ENCODE results near the gene CLEC19A. TPM values are rescaled to one million over a fixed set of nuclear protein-coding genes. Genes with fewer than 3 reads are reported as not detected.

CLEC19A gene
- not detected for total RNA-seq
- long read RNA-seq: 0 reads

- intact Hi-C loops (cut with DNase I): no loop called here
- no peak for DNase-seq (ENCODE audit: low spot score)
These were observed at the start of gene CLEC19A for GRCh38 chr16:19285431-19285830. Gene CLEC19A, plus strand, starts transcription at chr16:19285731. Its CDS starts 121 bp downstream, at chr16:19285852.

- no peak for DNase-seq (ENCODE audit: low spot score)
- intact Hi-C loops (cut with DNase I): no loop called here
These were observed 49.6 kb upstream of the CLEC19A start for GRCh38 chr16:19235886-19236285.

GRCh38 chr16:19236561-19237209 lies 48.8 kb upstream of the CLEC19A start:
- DNase-seq (ENCODE audit: low spot score): no peak
- intact Hi-C loops (cut with DNase I): no loop called here

GRCh38 chr16:19238406-19238805 lies 47.1 kb upstream of the CLEC19A start:
- no peak for DNase-seq (ENCODE audit: low spot score)
- intact Hi-C loops (cut with DNase I): no loop called here

- intact Hi-C loops (cut with DNase I): no loop called here
- DNase-seq (ENCODE audit: low spot score): no peak
These were observed 45.9 kb upstream of the CLEC19A start for GRCh38 chr16:19239511-19240155.

- intact Hi-C loops (cut with DNase I): no loop called here
- no peak for DNase-seq (ENCODE audit: low spot score)
These were observed 45.0 kb upstream of the CLEC19A start for GRCh38 chr16:19240494-19240893.

GRCh38 chr16:19241512-19241911 lies 44.0 kb upstream of the CLEC19A start:
- intact Hi-C loops (cut with DNase I): no loop called here
- DNase-seq (ENCODE audit: low spot score): no peak

DNA sequence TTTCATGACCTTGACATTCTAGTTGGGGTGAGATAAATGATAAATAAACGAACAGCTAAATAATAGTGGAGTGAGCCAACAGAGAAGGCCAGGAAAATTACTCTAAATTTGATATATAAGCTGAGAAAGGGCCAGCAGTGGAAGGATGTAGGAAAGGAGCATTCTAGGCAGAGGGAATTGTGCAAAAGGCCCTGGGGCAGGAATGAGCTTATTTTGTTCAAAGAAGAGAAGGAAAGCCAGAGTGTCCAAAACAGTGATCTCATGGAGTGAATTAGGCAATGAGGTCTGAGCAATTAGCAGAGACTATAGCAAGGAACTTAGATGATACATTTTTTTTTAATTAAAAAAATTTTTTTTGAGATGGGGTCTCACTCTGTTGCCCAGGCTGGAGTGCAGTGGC lies 43.3 kb upstream of the CLEC19A start:
- no peak for DNase-seq (ENCODE audit: low spot score)
- intact Hi-C loops (cut with DNase I): no loop called here

GRCh38 chr16:19242987-19243575 lies 42.5 kb upstream of the CLEC19A start:
- intact Hi-C loops (cut with DNase I): no loop called here
- no peak for DNase-seq (ENCODE audit: low spot score)

DNA sequence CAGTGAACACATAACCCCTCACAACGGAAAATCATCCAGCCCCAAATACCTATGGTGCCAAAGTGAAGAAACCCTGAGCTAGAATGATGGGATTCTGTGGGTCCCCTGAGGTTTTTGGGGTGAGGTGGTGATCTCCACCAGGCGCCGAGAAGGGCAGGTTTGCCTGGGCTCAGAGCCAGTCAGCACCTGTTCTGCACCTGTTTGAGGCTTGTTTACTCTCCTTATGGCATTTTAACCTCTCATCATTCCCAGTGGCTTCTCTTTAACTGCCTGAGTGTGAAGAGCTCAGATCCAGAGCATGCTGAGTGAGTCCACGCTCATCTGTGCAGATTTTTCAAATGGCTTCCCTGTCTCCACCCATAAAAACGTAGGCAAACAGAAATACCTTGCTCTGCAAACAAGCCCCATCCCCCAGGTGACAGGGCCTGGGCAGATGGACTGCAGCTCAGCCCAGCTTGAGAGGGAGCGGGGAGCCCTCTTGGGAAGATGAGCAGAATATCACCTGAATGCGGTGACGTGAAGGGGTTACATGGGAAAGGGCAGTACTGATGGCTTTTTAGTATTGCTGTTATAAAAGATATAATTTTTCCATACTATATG lies 40.1 kb upstream of the CLEC19A start:
- intact Hi-C loops (cut with DNase I): no loop called here
- DNase-seq (ENCODE audit: low spot score): no peak

- no peak for DNase-seq (ENCODE audit: low spot score)
- intact Hi-C loops (cut with DNase I): no loop called here
These were observed 32.6 kb upstream of the CLEC19A start for GRCh38 chr16:19252904-19253303.

DNA sequence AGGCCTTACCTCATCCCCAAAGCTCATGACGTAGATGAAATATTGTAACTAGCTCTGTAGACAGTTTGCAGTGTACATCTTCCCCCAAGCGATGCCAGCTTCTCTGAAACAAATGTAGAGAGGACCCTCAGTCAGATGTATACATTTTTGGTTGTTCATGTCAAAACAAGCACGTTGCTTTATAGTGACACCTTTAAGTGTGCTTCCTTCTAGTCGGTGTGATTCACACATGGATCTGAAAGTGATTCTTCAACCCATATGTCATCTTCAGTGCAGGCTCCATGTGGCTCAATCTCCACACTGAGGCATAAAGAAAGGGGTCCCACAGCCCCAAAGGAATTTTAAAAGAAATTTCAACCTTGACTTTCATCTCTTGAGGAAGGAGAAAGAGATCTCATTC lies 30.9 kb upstream of the CLEC19A start:
- intact Hi-C loops (cut with DNase I): no loop called here
- DNase-seq (ENCODE audit: low spot score): no peak

DNA sequence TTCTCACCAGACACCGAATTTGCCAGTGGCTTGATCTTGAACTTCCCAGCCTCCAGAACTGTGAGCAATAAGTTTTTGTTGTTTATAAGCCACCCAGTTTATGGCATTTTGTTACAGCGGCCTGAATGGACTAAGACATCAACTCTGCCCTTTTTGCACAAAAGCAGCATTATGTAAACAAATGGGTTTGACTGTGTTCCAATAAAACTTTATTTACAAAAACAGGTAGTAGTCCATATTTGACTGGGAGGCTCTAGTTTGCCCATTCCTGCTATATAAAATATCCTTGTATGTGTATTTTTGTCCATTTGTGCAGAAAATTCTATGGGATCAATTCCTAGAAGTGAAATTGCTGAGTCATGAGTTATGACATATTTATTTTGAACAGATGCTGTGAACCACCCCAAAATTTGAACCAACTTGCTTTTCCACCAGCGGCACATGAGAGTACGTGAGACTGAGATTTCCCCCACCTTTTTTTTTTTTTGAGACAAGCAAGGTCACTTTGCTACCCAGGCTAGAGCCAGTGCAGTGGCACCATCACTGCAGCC lies 21.3 kb upstream of the CLEC19A start:
- DNase-seq (ENCODE audit: low spot score): no peak
- intact Hi-C loops (cut with DNase I): no loop called here

DNA sequence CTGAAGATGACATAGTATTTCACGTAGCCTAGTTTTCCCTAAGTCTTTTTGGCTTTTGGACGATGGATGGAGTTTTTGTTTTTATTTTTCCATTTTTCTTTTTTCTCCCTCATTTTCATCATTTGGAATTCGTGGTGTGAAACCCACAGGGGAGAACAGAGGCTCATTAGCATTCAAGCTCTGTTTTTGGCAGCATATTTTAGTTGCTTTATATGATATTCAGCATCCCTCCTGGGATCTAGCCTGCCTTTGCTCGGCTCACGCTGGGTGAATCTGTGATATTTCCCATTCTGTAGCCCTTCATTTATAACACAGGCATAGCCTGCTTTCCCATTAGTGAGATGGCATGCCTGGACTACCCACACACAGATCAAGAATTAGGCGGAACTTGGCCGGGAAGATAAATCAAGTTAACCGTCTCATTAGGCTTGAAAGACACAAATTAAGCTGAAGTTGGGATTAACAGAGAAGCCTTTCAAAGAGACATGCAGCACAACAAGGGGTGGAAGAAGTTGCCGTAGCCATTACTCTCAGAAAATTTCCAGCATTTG lies 20.1 kb upstream of the CLEC19A start:
- no peak for DNase-seq (ENCODE audit: low spot score)
- intact Hi-C loops (cut with DNase I): no loop called here

GRCh38 chr16:19266774-19267173 lies 18.8 kb upstream of the CLEC19A start:
- intact Hi-C loops (cut with DNase I): no loop called here
- no peak for DNase-seq (ENCODE audit: low spot score)

DNA sequence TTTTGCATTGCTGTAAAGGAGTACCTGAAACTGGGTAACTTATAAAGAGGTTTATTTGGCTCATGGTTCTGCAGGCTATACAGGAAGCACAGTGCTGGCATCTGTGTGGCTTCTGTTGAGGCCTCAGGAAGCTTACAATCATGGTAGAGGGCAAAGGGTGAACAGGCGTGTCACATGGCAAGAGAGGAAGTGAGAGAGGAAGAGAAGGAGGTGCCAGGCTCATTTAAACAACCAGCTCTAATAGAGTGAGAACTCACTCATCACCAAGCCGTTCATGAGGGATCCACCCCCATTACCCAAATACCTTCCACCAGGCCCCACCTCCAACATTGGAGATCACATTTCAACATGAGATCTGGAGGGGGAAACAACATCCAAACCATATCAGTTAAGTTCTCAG lies 16.4 kb upstream of the CLEC19A start:
- intact Hi-C loops (cut with DNase I): no loop called here
- no peak for DNase-seq (ENCODE audit: low spot score)

DNA sequence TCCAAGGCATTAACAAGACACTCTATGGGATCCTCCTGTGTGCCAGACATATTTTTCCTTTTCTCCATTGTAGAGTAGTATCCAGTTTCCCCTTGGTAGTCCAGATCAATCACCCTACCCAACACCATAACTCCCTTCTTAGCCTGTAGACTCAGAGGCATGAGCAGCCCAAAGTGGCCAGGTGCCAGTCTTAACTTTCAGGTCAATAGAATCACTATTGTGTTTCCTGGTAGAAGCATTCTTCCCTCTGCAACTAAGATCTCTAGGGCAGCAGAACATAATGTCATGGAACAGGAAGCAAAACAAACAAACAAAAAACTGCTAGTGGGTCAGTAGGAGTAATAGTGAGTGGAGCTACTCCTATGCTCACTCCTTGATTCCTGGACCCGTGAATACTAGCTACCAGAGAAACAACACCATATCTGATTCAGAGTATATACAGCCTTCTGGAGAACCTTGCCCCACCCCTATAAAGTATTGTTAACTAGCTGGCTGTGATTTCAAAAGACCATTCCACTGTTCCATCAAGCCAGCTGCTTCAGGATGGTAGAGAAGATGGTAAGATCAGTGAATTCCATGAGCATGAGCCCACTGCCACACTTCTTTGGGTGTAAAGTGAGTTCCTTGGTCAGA lies 11.2 kb upstream of the CLEC19A start:
- no peak for DNase-seq (ENCODE audit: low spot score)
- intact Hi-C loops (cut with DNase I): no loop called here

GRCh38 chr16:19278403-19278802 lies 7.1 kb upstream of the CLEC19A start:
- intact Hi-C loops (cut with DNase I): no loop called here
- DNase-seq (ENCODE audit: low spot score): no peak

DNA sequence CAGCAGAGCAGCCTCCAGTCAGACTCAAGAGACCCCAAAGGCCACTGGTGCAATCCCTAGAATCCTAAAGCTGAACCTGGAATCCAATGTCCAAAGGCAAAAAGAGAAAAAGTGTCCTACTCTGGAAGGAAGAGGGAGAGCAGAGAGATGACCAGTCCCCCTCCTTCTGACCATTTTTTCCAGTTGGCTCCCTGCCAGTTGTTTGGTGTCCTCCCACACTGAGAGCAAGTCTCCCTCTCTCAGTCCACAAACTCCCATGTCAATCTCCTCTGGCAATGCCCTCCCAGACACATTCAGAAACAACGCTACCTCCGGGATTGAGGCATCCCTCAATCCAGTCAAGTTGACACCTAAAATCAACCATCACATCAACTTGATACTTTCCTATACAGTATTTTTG lies 4.3 kb upstream of the CLEC19A start:
- DNase-seq (ENCODE audit: low spot score): no peak
- intact Hi-C loops (cut with DNase I): no loop called here

GRCh38 chr16:19282101-19282500 lies 3.4 kb upstream of the CLEC19A start:
- intact Hi-C loops (cut with DNase I): no loop called here
- no peak for DNase-seq (ENCODE audit: low spot score)

Measured in cardiac septum (tissue), 1 donor.